GM23248 (cell line): ENCODE measurements around the gene DCHS2. TPM values are rescaled to one million over a fixed set of nuclear protein-coding genes. Genes with fewer than 3 reads are reported as not detected.

Source experiments
- DNase-seq: peaks from one replicate; pipeline ENCODE4 v3.0.0-alpha.2; 2015
- H2AFZ ChIP-seq: fragments of 200-600 bp; sonication (generic); 2 replicates; pipeline ENCODE4 v1.6.1; 2016; ENCODE audit warnings: antibody characterized with exemption
- H3F3A ChIP-seq: fragments of 200-600 bp; sonication (generic); 2 replicates; pipeline ENCODE4 v1.6.1; 2016; ENCODE audit warnings: mild to moderate bottlenecking, antibody characterized with exemption, mixed run types; ENCODE audit not compliant: insufficient read depth
- H3K27ac ChIP-seq: fragments of 200-600 bp; sonication (generic); 2 replicates; pipeline ENCODE4 v1.5.1; 2016; ENCODE audit warnings: mild to moderate bottlenecking
- H3K27me3 ChIP-seq: fragments of 200-600 bp; sonication (generic); replicated peaks from 2 replicates; pipeline ENCODE4 v1.6.1; 2016; ENCODE audit warnings: mild to moderate bottlenecking; ENCODE audit not compliant: insufficient read depth
- H3K36me3 ChIP-seq: fragments of 200-600 bp; sonication (generic); 2 replicates; pipeline ENCODE4 v1.6.1; 2016; ENCODE audit warnings: low read depth, mild to moderate bottlenecking
- H3K4me1 ChIP-seq: fragments of 200-600 bp; sonication (generic); 2 replicates; pipeline ENCODE4 v1.6.1; 2016; ENCODE audit warnings: mild to moderate bottlenecking; ENCODE audit not compliant: insufficient read depth
- H3K4me2 ChIP-seq: fragments of 200-600 bp; sonication (generic); one replicate; pipeline ENCODE4 v1.6.1; 2016; ENCODE audit warnings: mild to moderate bottlenecking; ENCODE audit not compliant: unreplicated experiment
- H3K4me3 ChIP-seq: fragments of 200-600 bp; sonication (generic); 2 replicates; pipeline ENCODE4 v1.5.1; 2016; ENCODE audit warnings: mild to moderate bottlenecking
- H3K79me2 ChIP-seq: fragments of 200-600 bp; sonication (generic); 2 replicates; pipeline ENCODE4 v1.6.1; 2016; ENCODE audit warnings: mild to moderate bottlenecking; ENCODE audit not compliant: insufficient read depth
- H3K9ac ChIP-seq: fragments of 200-600 bp; sonication (generic); 2 replicates; pipeline ENCODE4 v1.6.1; 2016; ENCODE audit warnings: mild to moderate bottlenecking
- H3K9me2 ChIP-seq: fragments of 200-600 bp; sonication (generic); 2 replicates; pipeline ENCODE4 v1.6.1; 2016; ENCODE audit warnings: mixed run types, mild to moderate bottlenecking, moderate library complexity; ENCODE audit not compliant: insufficient read depth
- H3K9me3 ChIP-seq: fragments of 200-600 bp; sonication (generic); one replicate; pipeline ENCODE4 v1.6.1; 2017; ENCODE audit warnings: low read depth
- H4K20me1 ChIP-seq: fragments of 200-600 bp; sonication (generic); 2 replicates; pipeline ENCODE4 v1.6.0; 2016; ENCODE audit not compliant: insufficient read depth
- EZH2 ChIP-seq: fragments of 200-600 bp; sonication (generic); IDR thresholded peaks from 2 replicates; pipeline ENCODE4 v1.6.1; 2018; ENCODE audit warnings: antibody characterized with exemption, mild to moderate bottlenecking; ENCODE audit not compliant: insufficient read depth, poor library complexity, severe bottlenecking
- EZH2phosphoT487 ChIP-seq: fragments of 200-600 bp; sonication (generic); IDR thresholded peaks from 2 replicates; pipeline ENCODE4 v1.6.1; 2018; ENCODE audit warnings: antibody characterized with exemption, moderate library complexity, mild to moderate bottlenecking, low read depth; ENCODE audit not compliant: insufficient read depth
- WGBS, 2 experiments: methylation state at CpG; one replicate each; pipeline ENCODE4 v1.1.6; 2015 to 2017; ENCODE audit warnings: low lambda C conversion rate in 2 of 2, low coverage in 1 of 2; ENCODE audit errors: missing lambda C conversion rate in 2 of 2; 5-methylcytosine and 5-hydroxymethylcytosine counted together
- in situ Hi-C: fragments of 300-500 bp; cut with MboI; formaldehyde crosslinking; loops from 2 replicates; pipeline ENCODE4 v1.15.0; 2020
- polyA plus RNA-seq: library from polyadenylated mRNA; unstranded; fragments of >200 nt; fragmentation: Nextera tagmentation; extraction: Ambion mirVana; gene quantifications from 2 replicates; pipeline ENCODE4 v1.2.1, GENCODE V29; 2016
- total RNA-seq: library from RNA; depleted of rRNA; stranded (reverse); fragments of >200 nt; shearing (Covaris generic); gene quantifications from 2 replicates; pipeline ENCODE4 v1.2.3, GENCODE V29; 2014

DCHS2 gene
- total and polyA plus RNA-seq, 2 experiments from 2014 or later = not detected

DNA sequence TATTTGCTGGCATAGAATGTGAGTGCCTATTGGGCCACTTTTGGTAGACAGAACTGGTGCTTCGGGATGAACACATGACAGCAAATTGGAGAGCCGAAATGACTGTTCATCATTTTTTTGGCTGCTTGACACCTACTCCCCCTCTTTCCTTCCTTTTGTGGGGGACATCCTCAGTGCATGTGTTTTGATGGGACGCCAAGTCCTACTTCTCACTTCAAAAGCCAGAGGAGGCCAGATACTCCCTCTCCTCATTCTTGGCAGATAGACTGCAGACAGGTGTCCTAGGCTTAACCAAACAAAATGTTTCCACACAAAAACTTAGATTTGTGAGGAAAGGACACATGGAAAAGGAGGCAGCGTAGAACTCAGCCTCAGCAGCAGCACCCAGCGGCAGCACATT lies 62.4 kb downstream of the DCHS2 start:
- Histone ChIP-seq H3K9me2 (no peaks in the 10 kb centered on the region), H3K4me2 (no peak overlapping the region), H3F3A (no peaks in the 10 kb centered on the region), H3K27me3 (peaks cover 15% of the 10 kb centered on the region), H3K9ac (no peak overlapping the region), H3K79me2 (no peaks in the 10 kb centered on the region), H4K20me1 (no peaks in the 10 kb centered on the region), H3K4me1 (no peaks in the 10 kb centered on the region), H3K9me3 (no peaks in the 10 kb centered on the region), H3K4me3 (no peak overlapping the region), H3K27ac (no peak overlapping the region), H3K36me3 (no peaks in the 10 kb centered on the region), H2AFZ (no peak overlapping the region)
- in situ Hi-C loops = no loop called here
- TF ChIP-seq EZH2 = no peak
- TF ChIP-seq EZH2phosphoT487 = no peak
- DNase-seq = no peak
- 54 to 56% methylated on average over 5 of the region's 5 CpGs for WGBS, 2 experiments

DNA sequence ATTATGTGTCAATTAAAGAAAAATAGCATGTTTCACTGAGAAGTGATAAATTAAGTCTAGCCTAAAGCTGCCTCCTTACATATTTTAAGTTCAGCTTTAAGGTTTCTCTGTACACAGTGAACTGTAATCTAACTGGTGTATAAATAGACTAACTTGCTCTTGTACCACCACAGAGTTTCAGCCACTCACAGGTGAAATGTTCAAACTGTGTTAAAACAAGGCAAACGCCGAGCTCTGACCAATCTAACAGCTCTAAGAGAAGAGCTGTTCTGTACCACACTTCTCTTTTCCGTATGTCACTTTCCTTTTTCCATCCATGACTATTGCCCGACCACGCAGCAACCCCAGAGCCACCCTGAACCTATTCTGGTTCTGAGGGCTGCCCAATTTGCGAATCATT lies 64.5 kb downstream of the DCHS2 start:
- Histone ChIP-seq H3K27ac (no peak overlapping the region), H3K36me3 (no peaks in the 10 kb centered on the region), H3K4me2 (no peak overlapping the region), H3K9me3 (no peaks in the 10 kb centered on the region), H3F3A (no peaks in the 10 kb centered on the region), H3K79me2 (no peaks in the 10 kb centered on the region), H3K27me3 (peaks cover 21% of the 10 kb centered on the region), H3K9me2 (no peaks in the 10 kb centered on the region), H4K20me1 (no peaks in the 10 kb centered on the region), H3K4me1 (no peaks in the 10 kb centered on the region), H3K9ac (no peak overlapping the region), H3K4me3 (no peak overlapping the region), H2AFZ (no peak overlapping the region)
- no peak for DNase-seq
- in situ Hi-C loops = no loop called here
- TF ChIP-seq EZH2phosphoT487 (no peak), EZH2 (no peak)
- 51 to 57% methylated on average over 6 of the region's 6 CpGs for WGBS, 2 experiments

DNA sequence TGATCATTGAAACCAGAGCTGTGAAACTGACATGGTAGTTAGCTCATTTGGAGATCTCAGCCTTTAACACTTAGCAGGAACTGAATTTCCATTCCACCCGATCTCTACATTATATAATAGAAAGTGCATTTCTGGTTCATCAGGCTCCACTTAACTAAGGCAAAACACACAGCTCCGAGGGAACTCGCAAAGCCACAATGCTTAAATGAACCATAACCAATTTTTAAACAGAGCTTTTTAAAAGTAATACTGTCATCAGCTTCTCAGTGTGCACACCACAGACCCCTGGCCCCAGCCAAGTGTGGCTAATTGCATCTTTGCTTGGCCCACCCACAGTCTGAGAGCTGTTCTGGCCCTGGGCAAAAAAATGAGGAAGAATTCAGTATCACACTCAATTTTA lies 66.1 kb downstream of the DCHS2 start:
- H3K4me2 ChIP-seq = no peak overlapping the region
- no peak overlapping the region for H3K27ac ChIP-seq
- no peaks in the 10 kb centered on the region for H3K4me1 ChIP-seq
- no peak for TF ChIP-seq EZH2
- no peak for TF ChIP-seq EZH2phosphoT487
- H3F3A ChIP-seq = no peaks in the 10 kb centered on the region
- in situ Hi-C loops = no loop called here
- H3K36me3 ChIP-seq = no peaks in the 10 kb centered on the region
- no peak overlapping the region for H2AFZ ChIP-seq
- no peaks in the 10 kb centered on the region for H3K9me3 ChIP-seq
- no peak for DNase-seq
- no peaks in the 10 kb centered on the region for H4K20me1 ChIP-seq
- no peaks in the 10 kb centered on the region for H3K9me2 ChIP-seq
- no peak overlapping the region for H3K4me3 ChIP-seq
- no peak overlapping the region for H3K9ac ChIP-seq
- H3K79me2 ChIP-seq = no peaks in the 10 kb centered on the region
- WGBS, 2 experiments = 42 to 50% methylated on average over 3 of the region's 3 CpGs
- H3K27me3 ChIP-seq = peaks cover 21% of the 10 kb centered on the region

DNA sequence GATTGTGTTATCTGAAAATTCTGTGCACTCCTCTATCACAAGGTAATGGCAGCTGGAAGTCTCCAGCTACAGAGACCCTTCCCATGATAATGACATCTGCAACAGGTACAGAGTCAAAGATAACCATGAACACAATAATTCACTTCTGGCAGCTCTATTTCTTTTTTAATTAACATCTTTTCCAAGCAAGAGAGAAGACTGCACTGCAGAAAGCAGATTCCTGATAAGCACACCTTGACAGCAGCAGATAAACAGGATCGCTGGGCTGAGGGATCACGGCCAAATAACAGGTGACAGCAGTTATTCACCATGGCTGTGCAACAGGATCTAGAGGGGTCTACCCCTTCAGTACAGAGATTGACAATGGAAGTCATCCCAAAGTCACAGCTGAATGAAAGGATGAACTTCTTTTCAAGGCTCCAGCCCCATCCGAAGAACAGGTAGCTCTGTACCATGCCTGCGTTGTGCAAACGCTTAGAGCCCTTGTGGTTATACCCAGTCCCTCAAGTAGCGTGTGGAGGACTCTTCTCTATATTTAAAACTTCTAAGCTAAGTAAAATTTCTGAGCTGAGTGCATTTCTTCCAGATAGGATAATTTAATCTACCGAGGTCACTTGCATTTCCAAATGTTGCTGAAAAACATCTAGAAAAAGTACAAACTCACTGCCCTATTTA lies 66.7 kb downstream of the DCHS2 start:
- Histone ChIP-seq H3K27ac (no peak overlapping the region), H3K36me3 (no peaks in the 10 kb centered on the region), H3K9ac (no peak overlapping the region), H4K20me1 (no peaks in the 10 kb centered on the region), H3K4me1 (no peaks in the 10 kb centered on the region), H3F3A (no peaks in the 10 kb centered on the region), H3K27me3 (peaks cover 21% of the 10 kb centered on the region), H3K9me3 (no peaks in the 10 kb centered on the region), H3K4me3 (no peak overlapping the region), H3K9me2 (no peaks in the 10 kb centered on the region), H2AFZ (no peak overlapping the region), H3K79me2 (no peaks in the 10 kb centered on the region), H3K4me2 (no peak overlapping the region)
- no peak for DNase-seq
- in situ Hi-C loops = no loop called here
- TF ChIP-seq EZH2phosphoT487 (no peak), EZH2 (no peak)
- 49 to 51% methylated on average over 7 of the region's 7 CpGs for WGBS, 2 experiments

DNA sequence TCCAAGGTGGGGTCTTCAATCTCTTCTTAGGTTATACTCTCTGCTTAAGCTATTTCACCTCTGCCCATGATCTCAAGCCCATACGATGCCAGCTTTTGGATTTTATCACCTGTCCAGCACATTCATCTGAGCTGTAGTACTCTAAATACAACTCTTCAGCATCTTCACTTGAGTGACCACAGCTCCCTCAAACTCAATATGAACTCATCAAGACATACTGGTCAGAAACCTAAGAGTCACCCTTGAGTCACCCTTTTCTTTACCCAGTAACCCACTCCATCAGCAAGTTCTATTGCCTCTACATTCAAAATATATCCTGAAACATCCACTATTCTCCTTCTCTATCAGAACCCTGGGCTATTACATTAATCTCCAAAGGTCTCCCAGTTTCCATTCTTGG lies 69.4 kb downstream of the DCHS2 start:
- no peaks in the 10 kb centered on the region for H3K79me2 ChIP-seq
- WGBS, 2 experiments = 0 to 6% methylated on average over 1 of the region's 1 CpG
- DNase-seq = no peak

More for the DNA sequence above, 69.4 kb downstream of the DCHS2 start:
- no peaks in the 10 kb centered on the region for H3K4me1 ChIP-seq
- in situ Hi-C loops = no loop called here
- no peaks in the 10 kb centered on the region for H4K20me1 ChIP-seq
- no peaks in the 10 kb centered on the region for H3F3A ChIP-seq
- no peak overlapping the region for H3K4me2 ChIP-seq
- H3K9me3 ChIP-seq = no peaks in the 10 kb centered on the region
- H3K9me2 ChIP-seq = no peaks in the 10 kb centered on the region
- H3K27me3 ChIP-seq = peaks cover 17% of the 10 kb centered on the region
- no peak overlapping the region for H2AFZ ChIP-seq
- H3K27ac ChIP-seq = no peak overlapping the region
- no peaks in the 10 kb centered on the region for H3K36me3 ChIP-seq
- TF ChIP-seq EZH2phosphoT487 (no peak), EZH2 (no peak)
- H3K9ac ChIP-seq = no peak overlapping the region
- H3K4me3 ChIP-seq = no peak overlapping the region
